ENCODE measurements around the gene COMMD3.
A peak's percentile ranks its signal among the peaks of the same experiment; 100 is the strongest.
"Not testable (repeated sequence)": the region's sequence is repeated elsewhere in the genome, so short reads cannot be mapped to it uniquely, and the experiment has no call there.

Gene COMMD3

GRCh38 chr10:22316286-22317075, at the start of gene COMMD3:
COMMD3 (plus strand) TSS chr10:22316388; CDS start chr10:22316418, 30 bp downstream.
- DNase-seq (ENCODE audit: low read depth), result peak; percentile 88

GRCh38 chr10:22268503-22268902, 47.7 kb upstream of the COMMD3 start:
- no peak for DNase-seq (ENCODE audit: low read depth)

GRCh38 chr10:22271786-22272185, 44.4 kb upstream of the COMMD3 start:
- no peak for DNase-seq (ENCODE audit: low read depth)

- DNase-seq (ENCODE audit: low read depth), result no peak
Observed at GRCh38 chr10:22278441-22278782, 37.8 kb upstream of the COMMD3 start.

- DNase-seq (ENCODE audit: low read depth), result no peak
Observed at GRCh38 chr10:22280078-22280477, 36.1 kb upstream of the COMMD3 start.

- DNase-seq (ENCODE audit: low read depth), result no peak
Observed at GRCh38 chr10:22285130-22285529, 31.1 kb upstream of the COMMD3 start.

GRCh38 chr10:22293747-22294404, 22.3 kb upstream of the COMMD3 start:
- no peak for DNase-seq (ENCODE audit: low read depth)

GRCh38 chr10:22294694-22295093, 21.5 kb upstream of the COMMD3 start:
- DNase-seq (ENCODE audit: low read depth), result no peak

GRCh38 chr10:22301193-22301592, 15.0 kb upstream of the COMMD3 start:
- DNase-seq (ENCODE audit: low read depth), result no peak

- DNase-seq (ENCODE audit: low read depth), result no peak
Observed at GRCh38 chr10:22303461-22303860, 12.7 kb upstream of the COMMD3 start.

- DNase-seq (ENCODE audit: low read depth), result no peak
Observed at GRCh38 chr10:22305721-22306120, 10.5 kb upstream of the COMMD3 start.

GRCh38 chr10:22308390-22308789, 7.8 kb upstream of the COMMD3 start:
- DNase-seq (ENCODE audit: low read depth), result no peak

GRCh38 chr10:22309180-22310000, 6.8 kb upstream of the COMMD3 start:
- no peak for DNase-seq (ENCODE audit: low read depth)

GRCh38 chr10:22310012-22310411, 6.2 kb upstream of the COMMD3 start:
- not testable (repeated sequence) for DNase-seq (ENCODE audit: low read depth)

GRCh38 chr10:22310928-22311327, 5.3 kb upstream of the COMMD3 start:
- DNase-seq (ENCODE audit: low read depth), result no peak

GRCh38 chr10:22314852-22315251, 1.3 kb upstream of the COMMD3 start:
- DNase-seq (ENCODE audit: low read depth), result peak; percentile 15

GRCh38 chr10:22315455-22316285, 518 bp upstream of the COMMD3 start:
- no peak for DNase-seq (ENCODE audit: low read depth)

- DNase-seq (ENCODE audit: low read depth), result no peak
Observed at GRCh38 chr10:22317076-22317370, 835 bp downstream of the COMMD3 start.

- no peak for DNase-seq (ENCODE audit: low read depth)
Observed at GRCh38 chr10:22317771-22318565, 1.8 kb downstream of the COMMD3 start.

GRCh38 chr10:22318772-22319171, 2.6 kb downstream of the COMMD3 start:
- DNase-seq (ENCODE audit: low read depth), result no peak

- no peak for DNase-seq (ENCODE audit: low read depth)
Observed at GRCh38 chr10:22319547-22319979, 3.4 kb downstream of the COMMD3 start.
